ENCODE data around the gene ARHGAP10.
"Not testable (repeated sequence)": the region's sequence is repeated elsewhere in the genome, so short reads cannot be mapped to it uniquely, and the experiment has no call there.

The ARHGAP10 gene

GRCh38 chr4:147994491-147995385 lies 262.9 kb downstream of the ARHGAP10 start:
- DNase-seq (ENCODE audit: low spot score): no peak
- no peak for TF ChIP-seq CTCF (IDR thresholded peaks at IDR 0.05; ENCODE audit: extremely low read depth, missing control alignments)

GRCh38 chr4:147996859-147997258 lies 265.0 kb downstream of the ARHGAP10 start:
- TF ChIP-seq CTCF (IDR thresholded peaks at IDR 0.05; ENCODE audit: extremely low read depth, missing control alignments): no peak
- DNase-seq (ENCODE audit: low spot score): no peak

- not testable (repeated sequence) for DNase-seq (ENCODE audit: low spot score)
Observed at GRCh38 chr4:148000038-148000437, 268.1 kb downstream of the ARHGAP10 start.

- no peak for DNase-seq (ENCODE audit: low spot score)
- no peak for TF ChIP-seq CTCF (IDR thresholded peaks at IDR 0.05; ENCODE audit: extremely low read depth, missing control alignments)
Observed at GRCh38 chr4:148004228-148004857, 272.5 kb downstream of the ARHGAP10 start.

GRCh38 chr4:148006001-148006400 lies 274.1 kb downstream of the ARHGAP10 start:
- no peak for TF ChIP-seq CTCF (IDR thresholded peaks at IDR 0.05; ENCODE audit: extremely low read depth, missing control alignments)
- DNase-seq (ENCODE audit: low spot score): no peak

GRCh38 chr4:148007314-148007760 lies 275.4 kb downstream of the ARHGAP10 start:
- DNase-seq (ENCODE audit: low spot score): no peak

GRCh38 chr4:148007792-148008191 lies 275.9 kb downstream of the ARHGAP10 start:
- TF ChIP-seq CTCF (IDR thresholded peaks at IDR 0.05; ENCODE audit: extremely low read depth, missing control alignments): no peak
- DNase-seq (ENCODE audit: low spot score): no peak

More at GRCh38 chr4:148007314-148007760, 275.4 kb downstream of the ARHGAP10 start:
- TF ChIP-seq CTCF (IDR thresholded peaks at IDR 0.05; ENCODE audit: extremely low read depth, missing control alignments): no peak
